ENCODE results near the gene CCDC148.

Gene CCDC148

GRCh38 chr2:158143703-158144360, 312.7 kb downstream of the CCDC148 start:
- no peak for DNase-seq

GRCh38 chr2:158142568-158143332, 313.8 kb downstream of the CCDC148 start:
- no peak for DNase-seq

DNA sequence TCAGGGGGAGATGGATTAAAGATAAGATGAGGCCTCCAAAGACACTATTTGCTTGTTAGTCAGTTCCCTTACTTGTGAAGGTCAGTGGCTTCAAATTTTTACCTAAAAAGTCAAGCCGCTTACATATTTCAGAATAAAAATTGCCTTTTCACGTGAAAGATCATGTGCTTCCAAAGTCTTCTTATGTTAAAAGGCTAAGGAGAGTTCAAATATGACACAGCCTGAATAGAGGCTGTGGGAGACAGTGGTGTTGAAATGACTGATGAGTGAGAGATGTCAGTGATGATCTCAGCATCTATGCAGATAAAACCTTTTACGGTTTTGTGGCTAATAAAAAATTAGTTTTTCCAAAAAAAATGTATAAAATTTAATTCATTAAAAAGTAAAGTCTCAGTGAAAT, 314.4 kb downstream of the CCDC148 start:
- no peak for DNase-seq

DNA sequence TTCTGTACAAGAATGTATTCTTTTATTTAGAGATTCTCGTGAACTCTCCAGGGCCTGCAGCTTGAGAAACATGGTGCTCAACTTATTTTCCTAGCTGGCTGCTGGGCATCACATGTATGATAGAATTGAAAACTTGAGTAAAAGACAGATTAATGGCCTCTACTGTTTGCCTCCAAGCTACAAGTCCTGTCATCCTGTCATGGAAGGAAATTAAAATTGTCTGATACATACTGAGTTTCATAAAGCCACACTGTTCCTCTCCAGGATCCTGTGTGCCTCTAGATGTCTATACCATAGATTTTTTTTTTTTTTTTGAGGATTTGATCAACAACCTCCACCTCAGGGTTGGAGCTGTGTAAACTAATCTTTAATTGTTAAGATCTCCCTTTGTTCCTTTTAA, 316.4 kb downstream of the CCDC148 start:
- DNase-seq: no peak

DNA sequence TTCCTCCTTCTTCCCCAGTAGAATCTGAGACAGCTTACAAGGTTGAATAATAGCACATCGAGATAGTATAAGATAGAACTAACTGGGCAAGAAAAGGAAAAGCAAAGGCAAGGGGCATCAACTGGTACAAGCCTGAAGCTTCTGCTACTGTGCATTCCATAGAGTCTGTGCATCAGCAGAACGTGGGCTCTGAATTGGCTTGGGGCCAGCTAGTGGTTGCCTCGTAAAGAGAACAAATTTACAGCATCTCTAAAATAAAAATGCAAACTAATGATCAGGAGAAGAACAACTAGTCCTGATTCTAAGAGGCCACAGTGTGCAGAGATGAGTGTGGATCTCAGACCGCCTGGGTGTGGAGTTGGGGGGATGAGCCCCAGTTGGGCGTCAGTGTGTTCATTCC, 318.3 kb downstream of the CCDC148 start:
- no peak for DNase-seq

DNA sequence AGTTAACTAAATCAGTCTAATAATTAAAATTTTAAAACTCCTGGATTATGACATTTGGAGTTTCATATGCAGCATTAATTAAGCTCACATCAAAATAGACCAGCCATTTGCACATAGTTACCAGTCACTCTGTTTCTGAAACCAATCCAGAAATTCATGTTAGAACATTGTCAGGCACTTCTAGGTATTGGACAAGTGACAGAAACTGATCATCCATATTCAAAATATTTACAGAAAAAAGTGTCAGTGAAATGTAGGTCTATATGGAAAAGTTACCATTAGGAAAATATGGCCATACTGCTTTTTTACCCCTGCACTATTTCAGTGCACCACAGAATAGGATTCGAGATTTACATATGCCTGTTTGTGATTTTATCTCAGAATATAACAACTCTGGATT, 321.5 kb downstream of the CCDC148 start:
- DNase-seq: no peak

- no peak for DNase-seq
Observed at GRCh38 chr2:158134655-158135054, 321.9 kb downstream of the CCDC148 start.

DNA sequence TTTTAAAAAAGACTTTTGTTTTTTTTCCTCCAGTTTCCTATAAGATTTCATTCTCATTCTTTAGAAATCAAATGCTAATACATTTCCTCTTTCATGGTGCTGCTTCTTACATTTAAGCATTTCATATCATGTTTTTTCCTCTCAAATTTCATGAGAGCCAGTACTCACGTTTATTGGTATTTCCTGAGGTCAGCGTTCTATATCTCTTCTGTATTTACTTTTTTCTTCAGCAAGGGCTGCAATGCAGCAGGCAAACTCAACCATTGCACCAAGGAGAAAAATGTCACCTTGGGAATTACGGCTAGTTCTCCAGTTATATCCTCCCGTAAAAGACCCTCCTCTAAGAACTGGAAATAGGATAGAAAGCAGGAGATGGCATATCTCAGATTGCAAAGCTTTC, 322.5 kb downstream of the CCDC148 start:
- no peak for DNase-seq

DNA sequence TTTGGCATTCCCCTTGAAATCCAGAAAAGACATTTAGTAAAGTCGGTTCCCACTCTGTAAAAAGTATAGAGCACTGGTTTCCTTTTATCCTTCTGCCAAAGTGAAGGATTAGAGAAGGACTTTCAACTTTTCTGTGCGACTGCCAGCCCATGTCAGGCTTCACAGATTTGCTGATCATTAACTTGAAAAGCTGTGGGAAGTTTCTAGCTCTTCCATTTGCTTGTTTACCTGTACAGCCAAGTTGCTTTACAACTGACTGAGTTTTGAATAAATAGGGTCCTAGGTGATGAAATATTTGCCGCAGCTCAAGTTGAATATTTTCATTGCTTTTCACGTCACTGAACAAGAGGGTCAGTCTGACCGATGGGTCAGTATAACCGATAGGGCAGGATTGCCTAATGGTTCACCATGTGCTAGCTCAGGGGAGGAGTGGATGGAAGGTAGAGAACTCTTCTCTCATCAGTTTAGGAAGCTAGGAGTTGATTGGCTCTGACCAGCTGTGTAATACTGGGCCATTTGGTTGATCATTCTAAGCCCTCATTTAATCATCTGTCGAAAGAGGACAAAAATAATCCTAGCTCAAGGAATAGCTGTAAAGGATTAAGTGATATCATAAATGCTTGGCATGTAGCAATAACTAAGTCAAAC, 324.5 kb downstream of the CCDC148 start:
- no peak for DNase-seq

DNA sequence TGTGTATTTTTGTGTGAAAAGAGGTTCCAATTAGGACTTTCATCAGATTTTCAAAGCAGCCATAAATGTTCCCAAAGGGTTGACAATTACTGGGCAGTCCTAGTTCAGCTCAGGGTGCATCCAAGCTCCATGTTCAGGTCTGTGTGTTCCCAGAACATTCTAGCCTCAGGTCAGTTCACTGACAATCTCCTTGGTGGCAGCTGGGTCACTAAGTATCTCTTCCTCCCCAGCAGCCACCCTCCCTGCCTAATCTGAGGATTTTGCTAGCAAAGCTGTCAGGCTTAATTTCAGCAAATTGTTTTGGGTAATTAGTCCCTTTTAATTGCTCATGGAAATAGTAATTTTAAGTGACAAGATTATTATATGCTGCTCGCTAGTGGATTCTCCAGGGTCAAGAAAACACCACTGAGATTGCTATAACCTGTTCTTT, 325.1 kb downstream of the CCDC148 start:
- DNase-seq: no peak

GRCh38 chr2:158130832-158131473, 325.6 kb downstream of the CCDC148 start:
- no peak for DNase-seq

DNA sequence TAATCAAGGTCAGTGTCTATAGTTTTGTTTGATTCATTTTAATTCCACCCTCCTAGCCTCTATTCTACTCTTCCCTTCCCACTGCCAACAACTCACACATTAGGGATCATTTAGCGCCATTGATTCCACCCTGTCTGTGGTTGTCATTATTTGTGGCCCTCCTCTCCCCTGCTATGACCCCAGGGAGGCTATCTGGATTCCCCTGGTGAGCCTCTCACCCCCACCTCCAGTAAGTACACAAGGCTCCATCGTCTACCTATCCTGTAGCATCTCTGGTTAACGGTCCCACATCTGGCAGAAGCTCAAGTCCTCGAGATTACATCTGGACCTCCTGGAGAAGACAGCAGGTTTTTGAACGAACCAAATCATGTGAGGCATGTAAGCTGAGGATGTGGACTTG, 327.5 kb downstream of the CCDC148 start:
- no peak for DNase-seq

- DNase-seq: no peak
Observed at GRCh38 chr2:158128168-158128973, 328.2 kb downstream of the CCDC148 start.

GRCh38 chr2:158127380-158127804, 329.2 kb downstream of the CCDC148 start:
- no peak for DNase-seq

GRCh38 chr2:158125756-158126498, 330.6 kb downstream of the CCDC148 start:
- no peak for DNase-seq

GRCh38 chr2:158124896-158125295, 331.7 kb downstream of the CCDC148 start:
- DNase-seq: no peak
